ENCODE data around the gene AHRR. TPM values are rescaled to one million over a fixed set of nuclear protein-coding genes. Genes with fewer than 3 reads are reported as not detected.
A peak's percentile ranks its signal among the peaks of the same experiment; 100 is the strongest.

The AHRR gene
- total RNA-seq, 1 donor = 22.5 TPM

DNA sequence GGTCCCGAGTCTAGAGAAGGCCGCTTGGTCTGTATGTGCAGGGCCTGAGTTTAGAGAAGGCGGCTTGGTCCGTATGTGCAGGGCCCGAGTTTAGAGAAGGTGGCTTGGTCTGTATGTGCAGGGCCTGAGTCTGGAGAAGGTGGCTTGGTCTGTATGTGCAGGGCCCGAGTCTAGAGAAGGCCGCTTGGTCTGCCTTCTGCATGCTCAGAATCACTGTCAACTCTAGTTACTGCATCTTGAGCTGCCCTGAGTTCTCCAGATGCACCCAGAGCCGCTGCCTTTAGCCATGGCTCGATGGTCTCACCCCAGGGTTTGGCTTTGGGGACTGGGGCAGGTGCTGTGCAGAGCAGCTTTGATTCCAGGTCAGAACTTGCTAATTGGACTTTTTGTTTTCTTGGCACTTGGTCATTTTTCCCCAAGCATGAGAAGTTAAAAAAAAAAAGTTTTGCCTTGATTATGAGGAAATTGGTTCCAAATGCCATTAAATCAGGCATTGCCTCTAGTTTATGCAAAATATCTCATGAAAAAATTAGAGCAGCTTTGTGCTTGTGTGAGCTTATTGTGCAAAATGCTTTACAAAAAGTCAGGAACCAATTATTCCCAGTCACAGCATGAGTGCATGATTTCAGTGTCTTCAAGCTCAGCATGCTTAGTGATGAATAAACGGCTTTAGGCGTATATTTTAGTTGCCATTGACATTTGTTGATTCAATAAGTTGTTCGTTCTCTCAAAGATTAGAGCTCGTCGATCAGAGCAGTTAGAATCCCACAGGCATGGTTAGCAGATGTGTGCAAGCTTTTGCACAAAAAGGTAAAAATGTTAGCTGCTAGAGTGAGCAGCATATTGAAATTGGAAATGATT is 96.0 kb downstream of the AHRR start:
- DNase-seq (ENCODE audit: low read depth) = no peak
- TF ChIP-seq CTCF (IDR thresholded peaks at IDR 0.05; ENCODE audit: insufficient read depth, low read depth, low read length) = no peak
- H3K4me3 ChIP-seq (ENCODE audit: low read depth, low read length) = no peak overlapping the region

- peak; percentile 30 for DNase-seq (ENCODE audit: low read depth)
- no peak overlapping the region for H3K4me3 ChIP-seq (ENCODE audit: low read depth, low read length)
- TF ChIP-seq CTCF (IDR thresholded peaks at IDR 0.05; ENCODE audit: insufficient read depth, low read depth, low read length) = no peak
Observed at GRCh38 chr5:418162-419121, 96.9 kb downstream of the AHRR start.

DNA sequence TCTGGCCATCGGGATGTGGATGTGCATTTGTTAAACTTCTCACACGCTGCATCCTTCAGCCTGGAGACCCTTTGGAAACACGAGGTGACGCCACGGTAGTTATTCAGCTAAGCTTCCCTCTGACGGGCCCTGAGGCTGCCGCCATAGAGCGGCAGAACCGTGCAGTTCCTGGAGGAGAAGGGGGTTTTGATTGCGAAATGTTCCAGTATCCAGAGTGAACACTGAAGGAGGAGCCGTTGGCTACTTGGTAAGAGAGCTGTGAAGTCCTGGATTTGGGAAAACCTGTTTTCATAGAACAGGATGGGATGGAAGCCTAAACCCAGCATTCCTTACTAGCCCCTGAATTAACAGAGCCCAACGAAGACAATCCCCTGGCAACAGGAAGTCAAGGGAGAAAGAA is 98.5 kb downstream of the AHRR start:
- no peak for TF ChIP-seq CTCF (IDR thresholded peaks at IDR 0.05; ENCODE audit: insufficient read depth, low read depth, low read length)
- peak; percentile 57 for DNase-seq (ENCODE audit: low read depth)
- no peak overlapping the region for H3K4me3 ChIP-seq (ENCODE audit: low read depth, low read length)

- no peak for TF ChIP-seq CTCF (IDR thresholded peaks at IDR 0.05; ENCODE audit: insufficient read depth, low read depth, low read length)
- no peak for DNase-seq (ENCODE audit: low read depth)
- H3K4me3 ChIP-seq (ENCODE audit: low read depth, low read length) = no peak overlapping the region
Observed at GRCh38 chr5:420632-421286, 99.2 kb downstream of the AHRR start.

DNA sequence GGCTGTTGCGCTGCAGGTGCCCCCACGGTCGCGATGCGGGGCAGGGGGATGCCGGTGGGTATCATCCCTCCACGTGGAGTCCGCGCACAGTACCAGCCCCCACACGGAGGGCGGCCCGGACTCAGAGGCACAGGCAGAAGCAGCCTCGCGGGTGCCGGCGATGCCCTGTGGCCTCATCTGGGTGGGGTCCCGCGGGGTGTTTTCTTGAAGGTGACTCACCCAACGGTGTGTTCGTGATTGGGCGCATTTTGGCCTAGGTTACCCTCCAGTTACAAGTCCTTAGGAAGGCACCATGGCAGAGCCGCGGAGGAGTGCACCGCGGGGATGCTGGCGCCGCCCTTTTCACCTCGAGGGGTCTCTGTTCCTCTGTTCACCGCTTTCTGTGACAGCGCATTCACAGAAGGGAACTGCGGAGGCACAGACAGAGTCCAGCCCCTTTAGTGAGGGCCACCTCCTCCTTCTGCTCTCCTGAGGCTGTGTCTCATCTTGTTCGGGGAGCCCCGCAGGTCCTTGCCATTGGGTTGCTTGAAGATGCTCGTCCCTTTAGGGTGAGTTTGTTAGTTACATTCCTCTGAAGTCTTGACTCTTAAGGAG is 99.9 kb downstream of the AHRR start:
- H3K4me3 ChIP-seq (ENCODE audit: low read depth, low read length) = no peak overlapping the region
- no peak for DNase-seq (ENCODE audit: low read depth)
- no peak for TF ChIP-seq CTCF (IDR thresholded peaks at IDR 0.05; ENCODE audit: insufficient read depth, low read depth, low read length)

GRCh38 chr5:421901-422300 is 100.4 kb downstream of the AHRR start:
- no peak overlapping the region for H3K4me3 ChIP-seq (ENCODE audit: low read depth, low read length)
- no peak for TF ChIP-seq CTCF (IDR thresholded peaks at IDR 0.05; ENCODE audit: insufficient read depth, low read depth, low read length)
- no peak for DNase-seq (ENCODE audit: low read depth)

Measured in fibroblast of villous mesenchyme (primary cell).